K562 (cell line): ENCODE measurements around the gene KRT36. TPM values are rescaled to one million over a fixed set of nuclear protein-coding genes. Genes with fewer than 3 reads are reported as not detected.

Experiments
- ATAC-seq: fragments of 200-7000 bp; cut with Tn5 transposase; 3 replicates; pipeline ENCODE4 v1.9.1; 2020; ENCODE audit warnings: moderate library complexity
- BruUV-seq: library from RNA; stranded (reverse); fragments of 400-500 nt; replicated peaks from 2 replicates; lab custom pipeline; 2021; lab: Mats Ljungman, UMichigan
- CTCF ChIA-PET: fragments of 300-600 bp; formaldehyde crosslinking; extraction: SDS; loops from one replicate; lab custom pipeline; 2021; ENCODE audit warnings: low intra/inter-chr PET ratio; lab: Yijun Ruan, JAX
- POLR2A ChIA-PET: fragments of 300-600, 350-650 bp; sonication (Branson Sonifier 250); formaldehyde crosslinking; extraction: SDS; loops from one replicate; lab custom pipeline; 2021; ENCODE audit warnings: antibody characterized with exemption, inconsistent platforms; lab: Yijun Ruan, JAX
- DNase-seq, 4 experiments: peaks; one replicate each; pipeline versions ENCODE4 v3.0.0 to v3.0.0-alpha.2; 2011 to 2018; ENCODE audit warnings: low spot score in 3 of 4, mixed read lengths in 3 of 4; ENCODE audit errors: extremely low read depth in 1 of 4
- FAIRE-seq: peaks from 2 replicates; lab custom pipeline; 2011; peaks lifted over from hg19 to GRCh38; lab: Jason Lieb, UNC
- H2AFZ ChIP-seq: 2 replicates; pipeline ENCODE4 v1.6.0; 2011; ENCODE audit warnings: low read depth, low read length, control low read depth, inconsistent platforms
- H3K27ac ChIP-seq: fragments of 200-600 bp; 3 replicates; pipeline ENCODE4 v1.8.0; 2011; ENCODE audit warnings: low read depth, mild to moderate bottlenecking, control low read depth, inconsistent platforms, low read length, moderate library complexity, mixed read lengths; ENCODE audit errors: extremely low read depth
- H3K27me3 ChIP-seq, 2 experiments: fragments of 300-600 bp in 1 of 2; 2 replicates in 1 of 2; 3 replicates in 1 of 2; pipeline versions ENCODE4 v1.6.0 to v1.8.0; 2011; ENCODE audit warnings: inconsistent platforms in 2 of 2, low read length in 2 of 2, mild to moderate bottlenecking in 1 of 2, mixed read lengths in 1 of 2, moderate library complexity in 1 of 2; ENCODE audit not compliant: control insufficient read depth in 2 of 2, insufficient read depth in 2 of 2
- H3K36me3 ChIP-seq: fragments of 300-600 bp; 3 replicates; pipeline ENCODE4 v1.8.0; 2011; ENCODE audit warnings: mild to moderate bottlenecking, low read length, inconsistent platforms; ENCODE audit not compliant: control insufficient read depth, insufficient read depth
- H3K4me1 ChIP-seq, 2 experiments: fragments of 200-600 bp in 1 of 2; replicated peaks in 1 of 2; 2 replicates in 1 of 2; 3 replicates in 1 of 2; pipeline versions ENCODE4 v1.5.1 to v1.8.0; 2011; ENCODE audit warnings: inconsistent platforms in 2 of 2, low read length in 2 of 2, mild to moderate bottlenecking in 1 of 2, mixed read lengths in 1 of 2, moderate library complexity in 1 of 2; ENCODE audit not compliant: control insufficient read depth in 2 of 2, insufficient read depth in 2 of 2
- H3K4me2 ChIP-seq: 2 replicates; pipeline ENCODE4 v1.6.1; 2011; ENCODE audit warnings: low read length, control low read depth, inconsistent platforms, mixed read lengths; ENCODE audit not compliant: insufficient read depth
- H3K4me3 ChIP-seq: fragments of 200-600 bp; sonication (generic), shearing (Covaris generic); 2 replicates; pipeline ENCODE4 v1.5.1; 2016; ENCODE audit warnings: control low read depth, inconsistent platforms
- H3K79me2 ChIP-seq: fragments of 200-600 bp; 3 replicates; pipeline ENCODE4 v1.8.0; 2011; ENCODE audit warnings: low read length, inconsistent platforms; ENCODE audit not compliant: control insufficient read depth, insufficient read depth
- H3K9ac ChIP-seq, 2 experiments: 2 replicates each; pipeline versions ENCODE4 v1.6.0 to v1.6.1; 2011; ENCODE audit warnings: low read depth in 2 of 2, low read length in 2 of 2, control low read depth in 1 of 2, inconsistent platforms in 1 of 2, mild to moderate bottlenecking in 1 of 2, mixed read lengths in 1 of 2; ENCODE audit not compliant: insufficient read depth in 1 of 2
- H3K9me1 ChIP-seq: one replicate; pipeline ENCODE4 v1.6.0; 2011; ENCODE audit warnings: inconsistent platforms, mild to moderate bottlenecking, low read length, moderate library complexity; ENCODE audit not compliant: control insufficient read depth, insufficient read depth
- H3K9me3 ChIP-seq: replicated peaks from 2 replicates; pipeline ENCODE4 v1.5.1; 2011; ENCODE audit warnings: low read depth, low read length, inconsistent platforms; ENCODE audit not compliant: control insufficient read depth, insufficient read depth
- H4K20me1 ChIP-seq: replicated peaks from 2 replicates; pipeline ENCODE4 v1.6.1; 2011; ENCODE audit warnings: low read length, inconsistent platforms, mixed read lengths; ENCODE audit not compliant: control insufficient read depth, insufficient read depth
- ELK3 ChIP-seq: fragments of 450-650 bp; formaldehyde crosslinking; IDR thresholded peaks from 2 replicates; pipeline ENCODE4 v1.4.0; 2020; ENCODE audit warnings: mild to moderate bottlenecking
- GTF2B ChIP-seq: IDR thresholded peaks from 2 replicates; pipeline ENCODE4 v1.6.1; 2011; ENCODE audit not compliant: insufficient read length; ENCODE audit errors: extremely low read depth
- HBP1 ChIP-seq: fragments of 450-650 bp; formaldehyde crosslinking; IDR thresholded peaks from 2 replicates; pipeline ENCODE4 v1.4.0; 2022; ENCODE audit warnings: missing genetic modification characterization
- MBD2 ChIP-seq: sonication (generic); IDR thresholded peaks from 2 replicates; pipeline ENCODE4 v1.6.1; 2016; ENCODE audit warnings: low read depth, borderline replicate concordance
- POLR2A ChIP-seq: fragments of 450-650 bp; conservative IDR thresholded peaks from 2 replicates; pipeline ENCODE4 v1.6.1; 2016
- SMAD4 ChIP-seq: fragments of 250-450 bp; sonication (Bioruptor Pico); conservative IDR thresholded peaks from 2 replicates; pipeline ENCODE4 v1.8.0; 2021; ENCODE audit warnings: inconsistent platforms, mild to moderate bottlenecking, moderate library complexity
- ZNF589 ChIP-seq: fragments of 200-800 bp; sonication (Bioruptor generic); IDR thresholded peaks from 2 replicates; pipeline ENCODE4 v1.6.1; 2016; ENCODE audit warnings: low read depth, missing genetic modification characterization, missing compliant biosample characterization
- WGBS: fragments of 100-300 bp; shearing (Covaris generic); methylation state at CpG from one replicate; pipeline ENCODE4 v1.1.6; 2016; ENCODE audit warnings: low coverage, mixed read lengths; ENCODE audit not compliant: insufficient coverage; ENCODE audit errors: missing lambda C conversion rate; 5-methylcytosine and 5-hydroxymethylcytosine counted together
- in situ Hi-C: fragments of 300-500 bp; cut with MboI; formaldehyde crosslinking; loops from 4 replicates; pipeline ENCODE4 v1.15.0; 2018; ENCODE audit warnings: inconsistent platforms, mixed read lengths
- intact Hi-C: fragments of 100-400 bp; cut with micrococcal nuclease; formaldehyde crosslinking; loops from 2 replicates; pipeline ENCODE4 v1.14.2; 2022
- polyA plus RNA-seq, 8 experiments: library from polyadenylated mRNA; depleted of rRNA in 4 of 8; stranded (reverse) in 5 of 8; unstranded in 3 of 8; fragments of >200 nt; fragmentation: Nextera tagmentation in 2 of 8; fragmentation: Illumina TruSeq in 1 of 8; extraction: Ambion mirVana in 2 of 8; extraction: Trizol in 1 of 8; gene quantifications; 2 replicates each; pipeline versions ENCODE4 v1.2.1 to v1.2.3, GENCODE V29; 2011 to 2014; ENCODE audit warnings: inconsistent platforms in 1 of 8, missing spikeins in 1 of 8
- total RNA-seq, 7 experiments: library from RNA; depleted of rRNA in 6 of 7; stranded (reverse); fragments of >200 nt in 6 of 7; fragmentation: Illumina TruSeq in 2 of 7; extraction: Trizol in 2 of 7; gene quantifications; 2 replicates each; pipeline versions ENCODE4 v1.2.1 to v1.2.3, GENCODE V29; 2011 to 2021; ENCODE audit warnings: low replicate concordance in 1 of 7

Gene KRT36
- total and polyA plus RNA-seq, 9 of the 15 experiments (the other 6 are each of a cell fraction or from before 2014, with no cell fraction given): 0.04 TPM; not detected in 8

- TF ChIP-seq HBP1 (CRISPR knock-in tag): no peak
- no peak for TF ChIP-seq GTF2B
Observed at GRCh38 chr17:41500131-41500911, 10.6 kb upstream of the KRT36 start (continued).

GRCh38 chr17:41499714-41500113, 10.0 kb upstream of the KRT36 start:
- H3K36me3 ChIP-seq: no peaks in the 10 kb centered on the region
- FAIRE-seq (no peak), DNase-seq (no peak), ATAC-seq (no peak)
- H3K27me3 ChIP-seq: no peaks in the 10 kb centered on the region
- H2AFZ ChIP-seq: peak overlapping the region; percentile 92
- ChIA-PET POLR2A (interaction anchor here (0.9 to 1.1 kb wide), 3 partner anchors 12 to 30 kb away, joined by 3 to 4 read pairs (median 3); partner anchors contain the start of gene KRT19), CTCF (no interaction called here)
- WGBS: 22% methylated on average over 5 of the region's 5 CpGs
- H3K4me2 ChIP-seq: peak overlapping the region; percentile 88
- BruUV-seq: no TSS peak
- no peak overlapping the region for H3K4me3 ChIP-seq
- H3K9ac ChIP-seq: peak overlapping the region; percentile 46 to 86
- peak overlapping the region; percentile 66; the same call in 2 of the 3 replicates for H3K27ac ChIP-seq
- H4K20me1 ChIP-seq: no peaks in the 10 kb centered on the region
- intact Hi-C loops: loop anchor here (1.0 to 10.0 kb wide), 2 partner anchors 50 to 595 kb away; no protein-coding TSS in a partner anchor
- H3K9me3 ChIP-seq: no peaks in the 10 kb centered on the region
- in situ Hi-C loops: no loop called here
- H3K79me2 ChIP-seq: no peaks in the 10 kb centered on the region
- H3K4me1 ChIP-seq: peaks cover 48 to 65% of the 10 kb centered on the region in 2 experiments
- H3K9me1 ChIP-seq: no peaks in the 10 kb centered on the region
- TF ChIP-seq ELK3 (CRISPR knock-in tag) (no peak), MBD2 (0 out of 2 replicates have a peak, but pooled peaks have one; percentile 6), SMAD4 (CRISPR knock-in tag) (0 out of 2 replicates have a peak, but pooled peaks have one; percentile 10), POLR2A (no peak), ZNF589 (CRISPR knock-in tag) (no peak)
